GM12878 (cell line): ENCODE measurements around the gene BORCS5.

ENCODE experiments used
- CTCF ChIP-seq, 3 experiments: IDR thresholded peaks in 2 of 3; conservative IDR thresholded peaks in 1 of 3; 2 replicates each; pipeline ENCODE4 v1.5.1; 2011; ENCODE audit warnings: low read depth in 3 of 3, low read length in 3 of 3, mild to moderate bottlenecking in 3 of 3, control low read depth in 2 of 3, moderate library complexity in 2 of 3, inconsistent platforms in 1 of 3, mixed read lengths in 1 of 3; ENCODE audit not compliant: control insufficient read depth in 2 of 3, insufficient read depth in 1 of 3; ENCODE audit errors: extremely low read depth in 1 of 3
- EP300 ChIP-seq, 2 experiments: fragments of 150-350 bp in 1 of 2; IDR thresholded peaks; 2 replicates each; pipeline ENCODE4 v1.6.1; 2011 to 2012; ENCODE audit warnings: low read depth in 2 of 2, low read length in 2 of 2, borderline replicate concordance in 1 of 2, improper control_type of control experiment in 1 of 2, inconsistent platforms in 1 of 2; ENCODE audit not compliant: control insufficient read depth in 1 of 2
- EZH2 ChIP-seq: IDR thresholded peaks from 2 replicates; pipeline ENCODE4 v1.6.1; 2012; ENCODE audit warnings: low read depth, mild to moderate bottlenecking, control low read depth, inconsistent platforms, low read length, borderline replicate concordance; ENCODE audit not compliant: control insufficient read depth
- POLR2A ChIP-seq: IDR thresholded peaks from 2 replicates; pipeline ENCODE4 v1.6.1; 2011; ENCODE audit warnings: low read depth, mild to moderate bottlenecking, low read length
- POLR2AphosphoS5 ChIP-seq: IDR thresholded peaks from 2 replicates; pipeline ENCODE4 v1.6.1; 2011; ENCODE audit warnings: mild to moderate bottlenecking, low read length, inconsistent platforms
- SIN3A ChIP-seq: IDR thresholded peaks from 2 replicates; pipeline ENCODE4 v1.6.1; 2012; ENCODE audit warnings: low read depth, low read length, improper control_type of control experiment
- SREBF1 ChIP-seq: IDR thresholded peaks from 2 replicates; pipeline ENCODE4 v1.6.1; 2012; ENCODE audit warnings: mild to moderate bottlenecking, low read length

GRCh38 chr12:12441843-12442461 lies 85.1 kb downstream of the BORCS5 start:
- no peak for TF ChIP-seq POLR2AphosphoS5
- TF ChIP-seq SIN3A: no peak
- no peak for TF ChIP-seq CTCF (IDR thresholded peaks at IDR 0.05 in 2 of 3, conservative IDR thresholded peaks at IDR 0.05 in 1 of 3; ENCODE audit: control insufficient read depth in 2 of 3, extremely low read depth in 1 of 3, insufficient read depth in 1 of 3, low read depth in 3 of 3, low read length in 3 of 3)
- TF ChIP-seq SREBF1: no peak
- TF ChIP-seq EP300 (IDR thresholded peaks at IDR 0.05; ENCODE audit: borderline replicate concordance in 1 of 2, control insufficient read depth in 1 of 2, low read depth in 2 of 2, low read length in 2 of 2): no peak
- TF ChIP-seq EZH2: no peak
- no peak for TF ChIP-seq POLR2A
